Fibroblast of pulmonary artery (primary cell): Measurements from ENCODE around the gene ELFN2.

ENCODE experiments used
- DNase-seq: peaks from one replicate; pipeline ENCODE4 v3.0.0-alpha.2; 2010; ENCODE audit warnings: low read depth
- H3K4me3 ChIP-seq: replicated peaks from 2 replicates; pipeline ENCODE4 v1.5.1; 2011; ENCODE audit warnings: low read depth, mild to moderate bottlenecking, control low read depth, low read length, moderate library complexity
- CTCF ChIP-seq: IDR thresholded peaks from 2 replicates; pipeline ENCODE4 v1.5.1; 2011; ENCODE audit warnings: mild to moderate bottlenecking, control low read depth, low read length, inconsistent platforms; ENCODE audit errors: missing control alignments

Gene ELFN2

GRCh38 chr22:37354670-37355069 lies 72.6 kb downstream of the ELFN2 start:
- no peak overlapping the region for H3K4me3 ChIP-seq
- DNase-seq: no peak
- TF ChIP-seq CTCF: no peak

GRCh38 chr22:37354261-37354660 lies 73.0 kb downstream of the ELFN2 start:
- no peak overlapping the region for H3K4me3 ChIP-seq
- TF ChIP-seq CTCF: no peak
- DNase-seq: no peak

GRCh38 chr22:37353839-37354238 lies 73.4 kb downstream of the ELFN2 start:
- no peak for TF ChIP-seq CTCF
- no peak for DNase-seq

GRCh38 chr22:37352481-37352880 lies 74.8 kb downstream of the ELFN2 start:
- no peak for TF ChIP-seq CTCF
- H3K4me3 ChIP-seq: no peak overlapping the region
- no peak for DNase-seq

More at GRCh38 chr22:37353839-37354238, 73.4 kb downstream of the ELFN2 start:
- no peak overlapping the region for H3K4me3 ChIP-seq

GRCh38 chr22:37351232-37351631 lies 76.0 kb downstream of the ELFN2 start:
- no peak for TF ChIP-seq CTCF

GRCh38 chr22:37349043-37349814 lies 78.0 kb downstream of the ELFN2 start:
- no peak overlapping the region for H3K4me3 ChIP-seq
- no peak for DNase-seq
- TF ChIP-seq CTCF: no peak

More at GRCh38 chr22:37351232-37351631, 76.0 kb downstream of the ELFN2 start:
- DNase-seq: no peak
- no peak overlapping the region for H3K4me3 ChIP-seq

GRCh38 chr22:37346505-37346895 lies 80.8 kb downstream of the ELFN2 start:
- H3K4me3 ChIP-seq: no peak overlapping the region
- no peak for TF ChIP-seq CTCF
- no peak for DNase-seq
